ENCODE results near the gene RFX1.

RFX1 gene

GRCh38 chr19:13992025-13992424 is 14.1 kb downstream of the RFX1 start:
- no peak overlapping the region for H3K27ac ChIP-seq
- TF ChIP-seq CTCF (IDR thresholded peaks at IDR 0.05), result no peak
- no peak for TF ChIP-seq ZFX (IDR thresholded peaks at IDR 0.05; ENCODE audit: borderline replicate concordance)

GRCh38 chr19:13990085-13990484 is 16.0 kb downstream of the RFX1 start:
- H3K27ac ChIP-seq, result no peak overlapping the region
- TF ChIP-seq ZFX (IDR thresholded peaks at IDR 0.05; ENCODE audit: borderline replicate concordance) (no peak), CTCF (IDR thresholded peaks at IDR 0.05) (no peak)

- no peak overlapping the region for H3K27ac ChIP-seq
- no peak for TF ChIP-seq CTCF (IDR thresholded peaks at IDR 0.05)
- TF ChIP-seq ZFX (IDR thresholded peaks at IDR 0.05; ENCODE audit: borderline replicate concordance), result no peak
Measured at GRCh38 chr19:13989487-13989886, 16.6 kb downstream of the RFX1 start.

GRCh38 chr19:13987101-13987890 is 18.8 kb downstream of the RFX1 start:
- H3K27ac ChIP-seq, result no peak overlapping the region
- TF ChIP-seq ZFX (IDR thresholded peaks at IDR 0.05; ENCODE audit: borderline replicate concordance) (no peak), CTCF (IDR thresholded peaks at IDR 0.05) (no peak)

GRCh38 chr19:13986348-13986904 is 19.7 kb downstream of the RFX1 start:
- no peak overlapping the region for H3K27ac ChIP-seq

GRCh38 chr19:13985771-13986347 is 20.3 kb downstream of the RFX1 start:
- TF ChIP-seq ZFX (IDR thresholded peaks at IDR 0.05; ENCODE audit: borderline replicate concordance) (no peak), CTCF (IDR thresholded peaks at IDR 0.05) (no peak)

More at GRCh38 chr19:13986348-13986904, 19.7 kb downstream of the RFX1 start:
- TF ChIP-seq ZFX (IDR thresholded peaks at IDR 0.05; ENCODE audit: borderline replicate concordance) (no peak), CTCF (IDR thresholded peaks at IDR 0.05) (no peak)

More at GRCh38 chr19:13985771-13986347, 20.3 kb downstream of the RFX1 start:
- no peak overlapping the region for H3K27ac ChIP-seq

Measured in 22Rv1 (cell line).